GM12864 (cell line): ENCODE measurements around the gene DDC.
"Not testable (repeated sequence)": the region's sequence is repeated elsewhere in the genome, so short reads cannot be mapped to it uniquely, and the experiment has no call there.

Experiments used
- DNase-seq: peaks from one replicate; pipeline ENCODE4 v3.0.0-alpha.2; 2011; ENCODE audit warnings: low read depth
- H3K4me3 ChIP-seq: 2 replicates; pipeline ENCODE4 v1.5.1; 2011; ENCODE audit warnings: mild to moderate bottlenecking, low read depth, low read length, control low read depth
- TF ChIP-seq, protein P1 (sequence below): IDR thresholded peaks from 2 replicates; pipeline ENCODE4 v1.5.1; 2011; ENCODE audit warnings: low read depth, mild to moderate bottlenecking, moderate library complexity, low read length, control low read depth, inconsistent platforms; ENCODE audit errors: missing control alignments

Gene DDC

DNA sequence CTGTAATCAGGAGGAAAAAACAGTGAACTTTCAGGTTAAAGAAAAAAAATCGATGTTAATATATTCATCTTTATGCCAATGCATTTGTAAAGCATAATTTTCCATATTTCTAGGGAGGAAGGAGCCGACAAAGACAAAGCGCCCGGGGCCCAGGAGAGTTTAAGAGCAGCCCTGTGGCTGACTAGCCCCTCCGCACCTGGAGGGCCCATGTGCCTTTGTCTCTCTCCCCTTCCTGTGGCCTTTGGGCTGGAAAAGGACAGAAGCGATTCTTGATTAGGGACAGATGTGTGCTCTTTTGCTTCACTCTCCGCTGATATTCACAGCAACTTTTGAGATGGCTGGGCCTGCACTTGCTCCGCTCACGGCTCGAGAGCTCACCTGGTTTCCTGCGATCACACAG, 23.1 kb downstream of the DDC start:
- TF ChIP-seq, protein P1, sequence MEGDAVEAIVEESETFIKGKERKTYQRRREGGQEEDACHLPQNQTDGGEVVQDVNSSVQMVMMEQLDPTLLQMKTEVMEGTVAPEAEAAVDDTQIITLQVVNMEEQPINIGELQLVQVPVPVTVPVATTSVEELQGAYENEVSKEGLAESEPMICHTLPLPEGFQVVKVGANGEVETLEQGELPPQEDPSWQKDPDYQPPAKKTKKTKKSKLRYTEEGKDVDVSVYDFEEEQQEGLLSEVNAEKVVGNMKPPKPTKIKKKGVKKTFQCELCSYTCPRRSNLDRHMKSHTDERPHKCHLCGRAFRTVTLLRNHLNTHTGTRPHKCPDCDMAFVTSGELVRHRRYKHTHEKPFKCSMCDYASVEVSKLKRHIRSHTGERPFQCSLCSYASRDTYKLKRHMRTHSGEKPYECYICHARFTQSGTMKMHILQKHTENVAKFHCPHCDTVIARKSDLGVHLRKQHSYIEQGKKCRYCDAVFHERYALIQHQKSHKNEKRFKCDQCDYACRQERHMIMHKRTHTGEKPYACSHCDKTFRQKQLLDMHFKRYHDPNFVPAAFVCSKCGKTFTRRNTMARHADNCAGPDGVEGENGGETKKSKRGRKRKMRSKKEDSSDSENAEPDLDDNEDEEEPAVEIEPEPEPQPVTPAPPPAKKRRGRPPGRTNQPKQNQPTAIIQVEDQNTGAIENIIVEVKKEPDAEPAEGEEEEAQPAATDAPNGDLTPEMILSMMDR = no peak
- H3K4me3 ChIP-seq = no peak overlapping the region
- DNase-seq = no peak

- DNase-seq = no peak
- TF ChIP-seq, protein P1 = no peak
Measured at GRCh38 chr7:50540785-50541579, 24.2 kb downstream of the DDC start.

DNA sequence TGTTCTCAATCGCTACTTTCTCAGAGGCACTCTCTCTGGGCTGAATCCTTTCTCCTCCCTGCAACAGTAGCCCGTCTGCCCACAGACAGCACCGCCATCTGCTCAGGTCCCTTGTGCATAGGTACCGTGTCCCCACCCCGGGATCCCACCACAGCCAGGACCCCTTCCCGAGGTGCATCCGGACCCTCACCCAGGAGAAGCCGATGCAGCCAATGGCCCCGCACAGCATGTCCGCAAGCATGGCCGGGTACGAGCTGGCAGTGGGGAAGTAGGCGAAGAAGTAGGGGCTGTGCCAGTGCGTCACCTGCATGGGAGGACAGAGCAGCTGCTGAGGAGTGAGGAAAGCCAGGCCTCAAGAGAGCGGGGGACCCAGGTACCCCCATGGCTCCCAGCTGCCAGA, 25.5 kb downstream of the DDC start:
- no peak overlapping the region for H3K4me3 ChIP-seq
- no peak for DNase-seq
- TF ChIP-seq, protein P1 = no peak

More at GRCh38 chr7:50540785-50541579, 24.2 kb downstream of the DDC start:
- H3K4me3 ChIP-seq = no peak overlapping the region

DNA sequence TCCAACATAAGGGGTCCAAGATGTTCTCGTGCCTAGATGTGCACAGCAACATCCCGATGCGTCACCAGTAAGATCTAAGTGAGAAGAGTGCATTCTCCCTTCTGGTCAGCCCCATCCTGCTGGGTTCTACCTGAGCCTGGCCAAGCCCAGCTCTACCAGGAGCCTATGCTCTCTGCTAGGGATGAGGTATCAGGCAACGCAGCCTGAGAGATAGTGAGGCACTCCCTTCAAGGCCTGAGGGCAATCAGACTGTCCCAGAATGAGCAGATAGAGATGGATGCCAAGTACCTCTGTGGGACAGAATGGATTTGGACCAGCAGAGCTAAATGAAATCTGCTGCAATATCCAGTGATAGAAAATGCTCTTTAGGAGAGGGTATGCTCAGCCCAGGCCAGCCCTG, 26.7 kb downstream of the DDC start:
- DNase-seq = no peak
- TF ChIP-seq, protein P1 = no peak
- no peak overlapping the region for H3K4me3 ChIP-seq

DNA sequence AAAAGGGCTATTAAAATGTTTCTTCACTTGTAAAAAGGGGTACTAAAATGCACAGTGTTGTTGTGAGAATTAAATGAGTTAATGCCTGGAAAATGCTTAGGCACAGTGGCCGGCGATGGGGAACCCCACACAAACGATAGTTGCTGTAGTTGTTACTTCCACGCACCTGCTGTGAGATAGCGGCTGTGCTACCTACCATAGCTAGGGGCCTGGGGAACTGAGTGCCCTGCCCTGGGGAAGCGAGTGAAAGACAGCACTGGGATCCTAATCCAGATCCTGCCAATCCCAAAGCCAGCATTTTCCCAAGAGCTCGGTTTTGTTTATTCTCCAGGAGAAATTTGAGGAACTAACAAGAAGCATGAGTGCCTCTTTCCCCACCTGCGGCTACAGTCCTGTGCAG, 27.8 kb downstream of the DDC start:
- DNase-seq = no peak
- TF ChIP-seq, protein P1 = no peak
- no peak overlapping the region for H3K4me3 ChIP-seq

- not testable (repeated sequence) for H3K4me3 ChIP-seq, DNase-seq
Measured at GRCh38 chr7:50535291-50535711, 29.9 kb downstream of the DDC start.

GRCh38 chr7:50534690-50535290, 30.4 kb downstream of the DDC start:
- TF ChIP-seq, protein P1 = no peak
- DNase-seq = no peak
- H3K4me3 ChIP-seq = no peak overlapping the region
